ENCODE measurements around the gene L1CAM. TPM values are rescaled to one million over a fixed set of nuclear protein-coding genes. Genes with fewer than 3 reads are reported as not detected.
A peak's percentile ranks its signal among the peaks of the same experiment; 100 is the strongest.

L1CAM gene
- total and polyA plus RNA-seq, 9 of the 15 experiments (the other 6 are each of a cell fraction or from before 2014, with no cell fraction given): 0.09 to 0.86 (median 0.26) TPM; not detected in 3

GRCh38 chrX:153925739-153926551 is 40.0 kb upstream of the L1CAM start, which contains the start of gene ARHGAP4 (continued):
- TF ChIP-seq FOXK2 (conservative IDR thresholded peaks at IDR 0.05 in 1 of 2, IDR thresholded peaks at IDR 0.05 in 1 of 2; ENCODE audit: low read depth in 2 of 2) (no peak), E2F5 (CRISPR knock-in tag; IDR thresholded peaks at IDR 0.05) (no peak), MTF1 (CRISPR knock-in tag; IDR thresholded peaks at IDR 0.05; ENCODE audit: borderline replicate concordance) (no peak), SIRT6 (IDR thresholded peaks at IDR 0.05; ENCODE audit: low read depth, low read length) (no peak), POLR2AphosphoS5 (IDR thresholded peaks at IDR 0.05; ENCODE audit: control insufficient read depth, insufficient read depth, low read depth, low read length) (peak; percentile 99), KDM4B (IDR thresholded peaks at IDR 0.05; ENCODE audit: borderline replicate concordance in 2 of 2, low read depth in 1 of 2) (peak in 1 of 2 experiments; percentile 90; a peak in 2 of 4 replicates), ZNF146 (CRISPR knock-in tag; IDR thresholded peaks at IDR 0.05; ENCODE audit: unreplicated experiment) (no peak), BDP1 (IDR thresholded peaks at IDR 0.05; ENCODE audit: insufficient read depth, insufficient read length) (no peak), ZNF512 (tag; IDR thresholded peaks at IDR 0.05) (no peak), CHD7 (IDR thresholded peaks at IDR 0.05; ENCODE audit: low read depth, low read length) (no peak), HDGF (IDR thresholded peaks at IDR 0.05) (no peak), TARDBP (IDR thresholded peaks at IDR 0.05) (no peak), MTA1 (IDR thresholded peaks at IDR 0.05; ENCODE audit: borderline replicate concordance) (no peak), ZNF766 (CRISPR knock-in tag; conservative IDR thresholded peaks at IDR 0.05) (peak; percentile 19; the same call in 1 of the 2 replicates)

Measured in K562 (cell line).